PC-3 (cell line): Measurements from ENCODE around the gene ADAD2. TPM values are rescaled to one million over a fixed set of nuclear protein-coding genes. Genes with fewer than 3 reads are reported as not detected.

Experiments
- ATAC-seq: fragments of 200-7000 bp; cut with Tn5 transposase; 2 replicates; pipeline ENCODE4 v1.9.1; 2020; ENCODE audit warnings: mild to moderate bottlenecking, moderate library complexity
- BruUV-seq: library from RNA; stranded (reverse); fragments of 400-500 nt; replicated peaks from 2 replicates; lab custom pipeline; 2021; lab: Mats Ljungman, UMichigan
- CTCF ChIA-PET: fragments of 300-600 bp; sonication (Branson Sonifier 250); formaldehyde crosslinking; loops from one replicate; lab custom pipeline; 2022; ENCODE audit warnings: antibody characterized with exemption; lab: Charles Lee
- POLR2A ChIA-PET: fragments of 300-600 bp; sonication (Branson Sonifier 250); formaldehyde crosslinking; loops from one replicate; lab custom pipeline; 2022; ENCODE audit warnings: antibody characterized with exemption; ENCODE audit not compliant: unreplicated experiment; lab: Charles Lee
- DNase-seq: peaks from one replicate; pipeline ENCODE4 v3.0.0-alpha.2; 2015
- H2AFZ ChIP-seq: fragments of 300-600 bp; sonication (generic); 2 replicates; pipeline ENCODE4 v1.6.0; 2016; ENCODE audit warnings: antibody characterized with exemption, low read length
- H3F3A ChIP-seq: fragments of 300-600 bp; sonication (generic); one replicate; pipeline ENCODE4 v1.6.0; 2017; ENCODE audit warnings: antibody characterized with exemption, low read length, control low read depth, mild to moderate bottlenecking; ENCODE audit not compliant: unreplicated experiment
- H3K27ac ChIP-seq: fragments of 300-600 bp; sonication (generic); 2 replicates; pipeline ENCODE4 v1.5.1; 2016; ENCODE audit warnings: mild to moderate bottlenecking, low read length
- H3K27me3 ChIP-seq: fragments of 300-600 bp; sonication (generic); 2 replicates; pipeline ENCODE4 v1.6.1; 2016; ENCODE audit warnings: low read length, mixed read lengths
- H3K36me3 ChIP-seq: fragments of 300-600 bp; sonication (generic); 2 replicates; pipeline ENCODE4 v1.6.1; 2016; ENCODE audit warnings: low read depth, mixed run types, low read length, mixed read lengths
- H3K4me1 ChIP-seq: fragments of 300-600 bp; sonication (generic); 2 replicates; pipeline ENCODE4 v1.5.1; 2016; ENCODE audit warnings: low read length; ENCODE audit not compliant: insufficient read depth
- H3K4me2 ChIP-seq: fragments of 300-600 bp; sonication (generic); 2 replicates; pipeline ENCODE4 v1.6.0; 2016; ENCODE audit warnings: low read length
- H3K4me3 ChIP-seq: fragments of 300-600 bp; sonication (generic); 2 replicates; pipeline ENCODE4 v1.5.1; 2016; ENCODE audit warnings: mild to moderate bottlenecking, low read length, mixed read lengths
- H3K79me2 ChIP-seq: fragments of 300-600 bp; sonication (generic); 2 replicates; pipeline ENCODE4 v1.6.1; 2017; ENCODE audit warnings: low read length, mixed read lengths
- H3K9ac ChIP-seq: fragments of 300-600 bp; sonication (generic); 2 replicates; pipeline ENCODE4 v1.6.0; 2016; ENCODE audit warnings: mild to moderate bottlenecking, low read length
- H3K9me2 ChIP-seq: fragments of 300-600 bp; sonication (generic); replicated peaks from 2 replicates; pipeline ENCODE4 v1.6.1; 2016; ENCODE audit warnings: mixed run types, low read length, mixed read lengths
- H3K9me3 ChIP-seq: fragments of 300-600 bp; sonication (generic); 2 replicates; pipeline ENCODE4 v1.6.1; 2016; ENCODE audit warnings: low read length, mixed read lengths
- H4K20me1 ChIP-seq: fragments of 300-600 bp; sonication (generic); 2 replicates; pipeline ENCODE4 v1.6.1; 2016; ENCODE audit warnings: low read length, mixed read lengths
- EZH2 ChIP-seq: fragments of 300-600 bp; sonication (generic); IDR thresholded peaks from one replicate; pipeline ENCODE4 v1.6.1; 2017; ENCODE audit warnings: antibody characterized with exemption, mild to moderate bottlenecking, low read length; ENCODE audit not compliant: unreplicated experiment
- EZH2phosphoT487 ChIP-seq: fragments of 300-600 bp; sonication (generic); IDR thresholded peaks from 2 replicates; pipeline ENCODE4 v1.6.1; 2018; ENCODE audit warnings: mild to moderate bottlenecking, antibody characterized with exemption, low read length, borderline replicate concordance
- intact Hi-C: fragments of 100-400 bp; cut with micrococcal nuclease; formaldehyde crosslinking; loops from 2 replicates; pipeline ENCODE4 v1.9.0; 2023
- total RNA-seq: library from RNA; depleted of rRNA; stranded (reverse); fragments of >200 nt; gene quantifications from 2 replicates; pipeline ENCODE4 v1.2.3, GENCODE V29; 2014
- TF ChIP-seq, protein P1 (sequence below): fragments of 300-600 bp; sonication (generic); conservative IDR thresholded peaks from 2 replicates; pipeline ENCODE4 v1.5.1; 2017; ENCODE audit warnings: antibody characterized with exemption, low read depth, mild to moderate bottlenecking, low read length

The ADAD2 gene
- total RNA-seq, 1 experiment from 2014 or later = not detected

DNA sequence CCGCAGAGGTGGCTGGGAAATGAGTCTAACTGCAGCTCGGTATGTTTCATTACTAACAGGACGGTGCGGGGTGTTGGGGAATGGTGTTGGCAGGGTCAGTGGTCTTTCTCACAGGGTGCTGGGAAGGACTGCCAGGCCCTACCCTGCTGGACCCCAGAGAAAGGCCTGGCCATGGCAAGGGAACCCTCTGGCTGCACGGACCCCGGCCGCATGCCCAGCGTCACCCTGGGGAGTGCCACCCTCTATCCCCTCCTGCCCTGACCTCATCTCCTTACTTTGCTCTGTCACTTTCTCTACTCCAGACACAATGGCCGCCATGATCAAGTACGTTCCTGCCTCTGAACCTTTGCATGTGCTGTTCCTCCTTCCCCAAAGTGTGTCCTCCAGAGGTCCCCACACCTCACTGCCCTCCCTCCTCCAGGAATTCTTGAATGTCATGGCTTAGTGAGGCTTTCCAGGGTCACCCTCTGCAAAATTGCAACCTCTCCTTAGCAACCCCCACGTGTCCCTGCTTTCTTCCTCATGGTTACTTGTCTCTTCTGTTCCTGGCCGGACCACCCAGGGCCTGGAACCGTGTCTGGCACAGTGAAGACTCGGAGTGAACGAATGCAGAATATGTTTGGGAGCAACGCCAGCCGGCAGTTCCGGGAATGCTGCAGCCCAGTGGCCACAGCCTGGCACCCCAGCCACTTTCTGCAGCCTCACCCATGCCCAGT is 15.2 kb downstream of the ADAD2 start:
- H3K27me3 ChIP-seq = no peaks in the 10 kb centered on the region
- intact Hi-C loops = no loop called here
- no peaks in the 10 kb centered on the region for H3K79me2 ChIP-seq
- POLR2A ChIA-PET = no interaction called here
- no peak for TF ChIP-seq EZH2
- no peak for TF ChIP-seq EZH2phosphoT487
- TF ChIP-seq, protein P1, sequence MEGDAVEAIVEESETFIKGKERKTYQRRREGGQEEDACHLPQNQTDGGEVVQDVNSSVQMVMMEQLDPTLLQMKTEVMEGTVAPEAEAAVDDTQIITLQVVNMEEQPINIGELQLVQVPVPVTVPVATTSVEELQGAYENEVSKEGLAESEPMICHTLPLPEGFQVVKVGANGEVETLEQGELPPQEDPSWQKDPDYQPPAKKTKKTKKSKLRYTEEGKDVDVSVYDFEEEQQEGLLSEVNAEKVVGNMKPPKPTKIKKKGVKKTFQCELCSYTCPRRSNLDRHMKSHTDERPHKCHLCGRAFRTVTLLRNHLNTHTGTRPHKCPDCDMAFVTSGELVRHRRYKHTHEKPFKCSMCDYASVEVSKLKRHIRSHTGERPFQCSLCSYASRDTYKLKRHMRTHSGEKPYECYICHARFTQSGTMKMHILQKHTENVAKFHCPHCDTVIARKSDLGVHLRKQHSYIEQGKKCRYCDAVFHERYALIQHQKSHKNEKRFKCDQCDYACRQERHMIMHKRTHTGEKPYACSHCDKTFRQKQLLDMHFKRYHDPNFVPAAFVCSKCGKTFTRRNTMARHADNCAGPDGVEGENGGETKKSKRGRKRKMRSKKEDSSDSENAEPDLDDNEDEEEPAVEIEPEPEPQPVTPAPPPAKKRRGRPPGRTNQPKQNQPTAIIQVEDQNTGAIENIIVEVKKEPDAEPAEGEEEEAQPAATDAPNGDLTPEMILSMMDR = no peak
- H3K4me2 ChIP-seq = no peak overlapping the region
- no peak overlapping the region for H3K27ac ChIP-seq
- H3K4me1 ChIP-seq = peaks cover 7% of the 10 kb centered on the region
- H4K20me1 ChIP-seq = no peaks in the 10 kb centered on the region
- H3F3A ChIP-seq = no peaks in the 10 kb centered on the region
- no TSS peak for BruUV-seq
- H3K9ac ChIP-seq = no peak overlapping the region
- H3K36me3 ChIP-seq = no peaks in the 10 kb centered on the region
- no peaks in the 10 kb centered on the region for H3K9me3 ChIP-seq
- H3K9me2 ChIP-seq = no peaks in the 10 kb centered on the region
- no peak overlapping the region for H3K4me3 ChIP-seq
- no peak overlapping the region for H2AFZ ChIP-seq
- CTCF ChIA-PET = no interaction called here
- DNase-seq = no peak
- no peak for ATAC-seq

DNA sequence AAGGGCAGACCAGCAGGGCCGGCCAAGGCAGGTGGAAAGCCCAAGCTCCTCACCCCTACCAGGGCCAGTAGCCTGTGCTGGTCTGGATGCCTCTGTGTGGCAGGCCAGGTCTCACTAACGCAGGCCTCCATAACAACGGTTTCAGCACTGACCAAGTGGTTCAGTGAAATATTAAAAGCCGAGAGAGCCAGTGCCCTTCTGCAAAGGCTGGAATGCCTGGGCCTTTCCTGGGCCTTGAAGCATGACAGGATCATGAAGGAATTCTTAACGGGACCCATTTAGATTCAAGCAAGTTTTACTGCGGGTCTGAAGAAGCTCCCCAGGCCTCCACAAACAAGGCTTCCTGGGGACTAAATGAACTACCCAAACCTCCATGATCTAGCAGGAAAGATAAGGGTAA is 16.3 kb downstream of the ADAD2 start:
- Histone ChIP-seq H3K9ac (no peak overlapping the region), H4K20me1 (no peaks in the 10 kb centered on the region), H3K4me1 (peaks cover 7% of the 10 kb centered on the region), H3K4me3 (no peak overlapping the region), H3K36me3 (no peaks in the 10 kb centered on the region), H3K4me2 (no peak overlapping the region), H3K27ac (no peak overlapping the region), H2AFZ (no peak overlapping the region), H3K79me2 (no peaks in the 10 kb centered on the region), H3K9me2 (no peaks in the 10 kb centered on the region), H3K27me3 (no peaks in the 10 kb centered on the region), H3K9me3 (no peaks in the 10 kb centered on the region), H3F3A (no peaks in the 10 kb centered on the region)
- ChIA-PET CTCF (no interaction called here), POLR2A (no interaction called here)
- TF ChIP-seq EZH2 (no peak), EZH2phosphoT487 (no peak)
- TF ChIP-seq, protein P1 = no peak
- ATAC-seq = no peak
- intact Hi-C loops = no loop called here
- DNase-seq = no peak
- no TSS peak for BruUV-seq

DNA sequence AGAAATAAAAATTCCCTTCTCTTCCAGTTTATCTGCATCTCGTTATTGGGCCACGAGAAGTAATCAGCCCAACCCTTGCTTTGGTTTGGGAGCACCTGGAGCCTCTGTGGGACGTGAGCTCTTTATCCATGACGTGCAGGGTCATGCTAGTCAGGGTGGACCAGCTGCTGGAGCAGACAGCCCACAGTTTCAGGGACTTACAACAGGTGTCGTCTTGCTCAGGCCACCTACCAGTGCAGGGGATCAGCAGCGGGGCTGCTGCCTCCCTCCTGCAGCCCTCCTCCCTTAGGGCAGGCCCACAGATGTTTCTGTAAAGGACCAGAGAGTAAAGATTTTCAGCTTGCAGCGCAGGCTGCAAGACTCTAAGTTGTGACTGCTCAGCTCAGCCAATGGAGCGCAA is 16.9 kb downstream of the ADAD2 start:
- TF ChIP-seq, protein P1 = no peak
- TF ChIP-seq EZH2 (no peak), EZH2phosphoT487 (no peak)
- Histone ChIP-seq H3K27ac (no peak overlapping the region), H3F3A (no peaks in the 10 kb centered on the region), H2AFZ (no peak overlapping the region), H3K4me3 (no peak overlapping the region), H3K9ac (no peak overlapping the region), H4K20me1 (no peaks in the 10 kb centered on the region), H3K9me3 (no peaks in the 10 kb centered on the region), H3K79me2 (no peaks in the 10 kb centered on the region), H3K36me3 (no peaks in the 10 kb centered on the region), H3K4me1 (peaks cover 7% of the 10 kb centered on the region), H3K4me2 (no peak overlapping the region), H3K27me3 (no peaks in the 10 kb centered on the region), H3K9me2 (no peaks in the 10 kb centered on the region)
- DNase-seq (no peak), ATAC-seq (no peak)
- intact Hi-C loops = no loop called here
- ChIA-PET CTCF (no interaction called here), POLR2A (no interaction called here)
- BruUV-seq = no TSS peak
